ENCODE measurements around the gene PGLYRP3.

DNA sequence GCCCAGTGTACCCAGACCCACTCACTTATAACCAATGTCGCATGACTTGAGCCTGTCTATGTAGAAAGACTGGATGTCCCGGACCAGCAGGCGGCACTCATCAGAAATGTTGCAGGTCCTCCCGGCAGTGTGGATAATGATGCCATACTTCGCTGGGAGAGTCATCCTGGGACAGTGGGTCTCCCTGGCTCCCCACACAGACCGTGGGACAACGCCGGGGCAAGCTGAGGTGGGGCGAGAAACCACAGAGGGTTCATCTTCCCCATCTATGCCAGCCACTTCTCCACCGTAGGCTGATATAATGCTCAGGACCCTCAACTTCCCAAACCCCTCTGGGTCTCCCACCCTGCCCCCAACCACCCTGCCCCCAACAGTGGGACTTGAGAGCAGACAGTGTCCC lies 27.6 kb upstream of the PGLYRP3 start:
- TF ChIP-seq GATA3 (IDR thresholded peaks at IDR 0.05; ENCODE audit: low read depth, low read length), result no peak
- no peak for TF ChIP-seq GATA2 (IDR thresholded peaks at IDR 0.05; ENCODE audit: low read depth, low read length)

Measured in SH-SY5Y (cell line).